ENCODE data around the gene IFT80.
"Not testable (repeated sequence)": the region's sequence is repeated elsewhere in the genome, so short reads cannot be mapped to it uniquely, and the experiment has no call there.

IFT80 gene

GRCh38 chr3:160355826-160356225 lies 43.2 kb downstream of the IFT80 start:
- DNase-seq, result no peak

- no peak for DNase-seq
These were observed 52.5 kb downstream of the IFT80 start for GRCh38 chr3:160346511-160346910.

- peak; percentile 18 for DNase-seq
These were observed 55.9 kb downstream of the IFT80 start for GRCh38 chr3:160343132-160343531.

GRCh38 chr3:160340351-160340750 lies 58.7 kb downstream of the IFT80 start:
- no peak for DNase-seq

- DNase-seq, result no peak
These were observed 67.7 kb downstream of the IFT80 start for GRCh38 chr3:160331127-160331937.

GRCh38 chr3:160330690-160331089 lies 68.3 kb downstream of the IFT80 start:
- DNase-seq, result no peak

- DNase-seq, result no peak
These were observed 68.9 kb downstream of the IFT80 start for GRCh38 chr3:160330109-160330508.

- not testable (repeated sequence) for DNase-seq
These were observed 72.7 kb downstream of the IFT80 start for GRCh38 chr3:160326286-160326685.

- DNase-seq, result not testable (repeated sequence)
These were observed 77.2 kb downstream of the IFT80 start for GRCh38 chr3:160321821-160322220.

GRCh38 chr3:160319322-160319721 lies 79.7 kb downstream of the IFT80 start:
- DNase-seq, result no peak

GRCh38 chr3:160314995-160315394 lies 84.0 kb downstream of the IFT80 start:
- DNase-seq, result no peak

GRCh38 chr3:160312014-160312624 lies 86.9 kb downstream of the IFT80 start:
- no peak for DNase-seq

GRCh38 chr3:160302806-160303205 lies 96.2 kb downstream of the IFT80 start:
- DNase-seq, result no peak

- no peak for DNase-seq
These were observed 102.4 kb downstream of the IFT80 start for GRCh38 chr3:160296591-160296990.

- no peak for DNase-seq
These were observed 107.1 kb downstream of the IFT80 start for GRCh38 chr3:160291909-160292299.

GRCh38 chr3:160291290-160291908 lies 107.6 kb downstream of the IFT80 start:
- no peak for DNase-seq

GRCh38 chr3:160287666-160288065 lies 111.4 kb downstream of the IFT80 start:
- no peak for DNase-seq

GRCh38 chr3:160286231-160286630 lies 112.8 kb downstream of the IFT80 start:
- no peak for DNase-seq

GRCh38 chr3:160280836-160281235 lies 118.2 kb downstream of the IFT80 start:
- no peak for DNase-seq

GRCh38 chr3:160279657-160280056 lies 119.4 kb downstream of the IFT80 start:
- no peak for DNase-seq

- no peak for DNase-seq
These were observed 120.8 kb downstream of the IFT80 start for GRCh38 chr3:160278210-160278609.

- DNase-seq, result peak; percentile 84
These were observed 133.9 kb downstream of the IFT80 start for GRCh38 chr3:160265088-160265487.

- no peak for DNase-seq
These were observed 138.3 kb downstream of the IFT80 start for GRCh38 chr3:160260587-160261270.

GRCh38 chr3:160259589-160259988 lies 139.4 kb downstream of the IFT80 start:
- no peak for DNase-seq
